Thyroid gland (tissue), 4 donors: ENCODE measurements around the gene PLEKHA8.

Experiments used
- POLR2A ChIP-seq, 2 donors: fragments of 450-650 bp; IDR thresholded peaks; one replicate each; pipeline ENCODE4 v1.6.1; 2017; ENCODE audit warnings: antibody characterized with exemption in 2 of 2, mild to moderate bottlenecking in 2 of 2, moderate library complexity in 1 of 2
- TF ChIP-seq, protein P1 (sequence below), 6 experiments: fragments of 200-600 bp in 3 of 6; fragments of 450-650 bp in 3 of 6; sonication (generic) in 3 of 6; IDR thresholded peaks; one replicate each; pipeline ENCODE4 v1.5.1; 2016 to 2019; ENCODE audit warnings: antibody characterized with exemption in 6 of 6, mild to moderate bottlenecking in 2 of 6, inconsistent platforms in 1 of 6, moderate library complexity in 1 of 6

DNA sequence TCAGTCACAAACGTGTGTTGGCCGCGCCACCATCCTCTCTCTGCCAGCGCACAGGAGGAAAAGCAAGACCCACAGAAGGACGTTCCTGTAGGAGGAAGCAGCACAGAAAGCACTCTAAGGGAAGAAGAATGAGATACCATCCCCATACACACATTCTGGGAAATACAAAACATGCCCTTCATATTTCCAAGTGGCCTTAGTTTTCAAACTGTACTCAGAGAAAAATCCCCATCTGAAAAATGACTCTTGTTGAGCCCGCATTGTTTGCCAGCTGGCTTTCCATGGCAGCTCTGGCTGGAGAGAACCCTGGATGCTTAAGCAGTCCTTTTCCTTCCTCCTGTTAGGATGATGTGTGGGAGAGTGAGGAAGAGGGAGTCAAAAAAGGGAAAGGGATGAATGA, 139.7 kb downstream of the PLEKHA8 start:
- no peak for TF ChIP-seq POLR2A (IDR thresholded peaks at IDR 0.05)
- TF ChIP-seq, protein P1, sequence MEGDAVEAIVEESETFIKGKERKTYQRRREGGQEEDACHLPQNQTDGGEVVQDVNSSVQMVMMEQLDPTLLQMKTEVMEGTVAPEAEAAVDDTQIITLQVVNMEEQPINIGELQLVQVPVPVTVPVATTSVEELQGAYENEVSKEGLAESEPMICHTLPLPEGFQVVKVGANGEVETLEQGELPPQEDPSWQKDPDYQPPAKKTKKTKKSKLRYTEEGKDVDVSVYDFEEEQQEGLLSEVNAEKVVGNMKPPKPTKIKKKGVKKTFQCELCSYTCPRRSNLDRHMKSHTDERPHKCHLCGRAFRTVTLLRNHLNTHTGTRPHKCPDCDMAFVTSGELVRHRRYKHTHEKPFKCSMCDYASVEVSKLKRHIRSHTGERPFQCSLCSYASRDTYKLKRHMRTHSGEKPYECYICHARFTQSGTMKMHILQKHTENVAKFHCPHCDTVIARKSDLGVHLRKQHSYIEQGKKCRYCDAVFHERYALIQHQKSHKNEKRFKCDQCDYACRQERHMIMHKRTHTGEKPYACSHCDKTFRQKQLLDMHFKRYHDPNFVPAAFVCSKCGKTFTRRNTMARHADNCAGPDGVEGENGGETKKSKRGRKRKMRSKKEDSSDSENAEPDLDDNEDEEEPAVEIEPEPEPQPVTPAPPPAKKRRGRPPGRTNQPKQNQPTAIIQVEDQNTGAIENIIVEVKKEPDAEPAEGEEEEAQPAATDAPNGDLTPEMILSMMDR (IDR thresholded peaks at IDR 0.05) = no peak
